Neural progenitor cell (in vitro differentiated cells): Measurements from ENCODE around the gene CHST8. TPM values are rescaled to one million over a fixed set of nuclear protein-coding genes. Genes with fewer than 3 reads are reported as not detected.

Source experiments
- DNase-seq: peaks from one replicate; pipeline ENCODE4 v3.0.0-alpha.2; 2016; ENCODE audit warnings: low spot score
- H2AFZ ChIP-seq: fragments of 200-600 bp; sonication (generic); replicated peaks from 2 replicates; pipeline ENCODE4 v1.6.1; 2016; ENCODE audit warnings: antibody characterized with exemption
- H3F3A ChIP-seq: fragments of 200-600 bp; sonication (generic); 2 replicates; pipeline ENCODE4 v1.6.1; 2016; ENCODE audit warnings: antibody characterized with exemption, low read depth
- H3K27ac ChIP-seq: fragments of 200-600 bp; sonication (generic); 2 replicates; pipeline ENCODE4 v1.5.1; 2016; ENCODE audit warnings: mild to moderate bottlenecking
- H3K27me3 ChIP-seq: fragments of 200-600 bp; sonication (generic); 2 replicates; pipeline ENCODE4 v1.6.1; 2016; ENCODE audit warnings: mild to moderate bottlenecking, moderate library complexity
- H3K36me3 ChIP-seq: fragments of 200-600 bp; sonication (generic); 2 replicates; pipeline ENCODE4 v1.5.1; 2016
- H3K4me1 ChIP-seq: fragments of 200-600 bp; sonication (generic); 2 replicates; pipeline ENCODE4 v1.6.1; 2016; ENCODE audit warnings: mixed run types
- H3K4me2 ChIP-seq: fragments of 200-600 bp; sonication (generic); 2 replicates; pipeline ENCODE4 v1.6.1; 2016
- H3K4me3 ChIP-seq: fragments of 200-600 bp; sonication (generic); 2 replicates; pipeline ENCODE4 v1.5.1; 2016
- H3K79me2 ChIP-seq: fragments of 200-600 bp; sonication (generic); 2 replicates; pipeline ENCODE4 v1.6.1; 2016; ENCODE audit warnings: low read depth
- H3K9ac ChIP-seq: fragments of 200-600 bp; sonication (generic); 2 replicates; pipeline ENCODE4 v1.6.1; 2016
- H3K9me3 ChIP-seq: fragments of 200-600 bp; sonication (generic); 2 replicates; pipeline ENCODE4 v1.5.1; 2016; ENCODE audit warnings: low read depth
- H4K20me1 ChIP-seq: fragments of 200-600 bp; sonication (generic); 2 replicates; pipeline ENCODE4 v1.6.1; 2016; ENCODE audit warnings: low read depth
- H3K27ac Mint-ChIP-seq: 3 replicates; pipeline ENCODE4 v1.8.0; 2021; ENCODE audit warnings: mixed read lengths
- H3K27me3 Mint-ChIP-seq: 2 replicates; pipeline ENCODE4 v1.8.0; 2022; ENCODE audit warnings: low read depth, mild to moderate bottlenecking, inconsistent platforms, moderate library complexity, mixed read lengths; ENCODE audit not compliant: insufficient read depth
- H3K36me3 Mint-ChIP-seq: 3 replicates; pipeline ENCODE4 v1.8.0; 2021; ENCODE audit warnings: mixed read lengths
- H3K4me1 Mint-ChIP-seq: 3 replicates; pipeline ENCODE4 v1.8.0; 2021; ENCODE audit warnings: mixed read lengths
- H3K4me3 Mint-ChIP-seq: 3 replicates; pipeline ENCODE4 v1.8.0; 2021; ENCODE audit warnings: mild to moderate bottlenecking, moderate library complexity, mixed read lengths
- H3K9me3 Mint-ChIP-seq: 3 replicates; pipeline ENCODE4 v1.8.0; 2020; ENCODE audit warnings: mixed read lengths
- CTCF ChIP-seq: fragments of 200-600 bp; sonication (generic); IDR thresholded peaks from 2 replicates; pipeline ENCODE4 v1.5.1; 2017; ENCODE audit warnings: antibody characterized with exemption, mild to moderate bottlenecking
- EZH2 ChIP-seq: fragments of 200-600 bp; sonication (generic); IDR thresholded peaks from 2 replicates; pipeline ENCODE4 v1.6.1; 2017; ENCODE audit warnings: antibody characterized with exemption, mild to moderate bottlenecking, moderate library complexity
- EZH2phosphoT487 ChIP-seq: fragments of 200-600 bp; sonication (generic); IDR thresholded peaks from 2 replicates; pipeline ENCODE4 v1.6.1; 2017; ENCODE audit warnings: antibody characterized with exemption
- total RNA-seq: library from RNA; depleted of rRNA; stranded (reverse); fragments of >200 nt; gene quantifications from 2 replicates; pipeline ENCODE4 v1.2.3, GENCODE V29; 2015; ENCODE audit warnings: low replicate concordance

The CHST8 gene
- total RNA-seq, 1 donor from 2014 or later = 0.92 TPM

- Histone ChIP-seq H3K36me3 (no peaks in the 10 kb centered on the region), H3K27ac (no peak overlapping the region), H3K4me1 (no peaks in the 10 kb centered on the region), H2AFZ (no peak overlapping the region), H3K27me3 (no peaks in the 10 kb centered on the region), H3K4me3 (no peak overlapping the region), H4K20me1 (peaks cover 2% of the 10 kb centered on the region), H3K4me2 (no peak overlapping the region), H3K9me3 (no peaks in the 10 kb centered on the region), H3K79me2 (no peaks in the 10 kb centered on the region), H3K9ac (no peak overlapping the region), H3F3A (no peaks in the 10 kb centered on the region)
- Mint-ChIP-seq H3K27ac (no peak overlapping the region), H3K36me3 (no peaks in the 10 kb centered on the region), H3K27me3 (peaks cover 2% of the 10 kb centered on the region), H3K9me3 (no peaks in the 10 kb centered on the region), H3K4me3 (no peak overlapping the region), H3K4me1 (peaks cover 5% of the 10 kb centered on the region)
- no peak for DNase-seq
- TF ChIP-seq EZH2 (no peak), EZH2phosphoT487 (no peak), CTCF (no peak)
These were observed 137.6 kb downstream of the CHST8 start for GRCh38 chr19:33759356-33759755.

- no peaks in the 10 kb centered on the region for H3K9me3 Mint-ChIP-seq
- H3K27me3 Mint-ChIP-seq = peaks cover 15% of the 10 kb centered on the region
- no peaks in the 10 kb centered on the region for H3K36me3 Mint-ChIP-seq
- no peaks in the 10 kb centered on the region for H3K4me1 ChIP-seq
- no peak overlapping the region for H3K27ac Mint-ChIP-seq
- TF ChIP-seq EZH2 = no peak
- no peak for TF ChIP-seq EZH2phosphoT487
- TF ChIP-seq CTCF = no peak
- H3K4me3 Mint-ChIP-seq = no peak overlapping the region
- H3K4me1 Mint-ChIP-seq = peaks cover under 1% of the 10 kb centered on the region
- no peak overlapping the region for H3K4me3 ChIP-seq
- no peaks in the 10 kb centered on the region for H3K27me3 ChIP-seq
- H3K9me3 ChIP-seq = no peaks in the 10 kb centered on the region
- no peak overlapping the region for H2AFZ ChIP-seq
- H4K20me1 ChIP-seq = peaks cover 21% of the 10 kb centered on the region
- DNase-seq = no peak
- no peak overlapping the region for H3K9ac ChIP-seq
- H3K27ac ChIP-seq = no peak overlapping the region
- no peaks in the 10 kb centered on the region for H3K36me3 ChIP-seq
- no peaks in the 10 kb centered on the region for H3K79me2 ChIP-seq
- H3K4me2 ChIP-seq = no peak overlapping the region
- no peaks in the 10 kb centered on the region for H3F3A ChIP-seq
These were observed 142.0 kb downstream of the CHST8 start for GRCh38 chr19:33763633-33764371.

GRCh38 chr19:33766623-33767022 is 144.9 kb downstream of the CHST8 start:
- H2AFZ ChIP-seq = no peak overlapping the region
- H3K9ac ChIP-seq = no peak overlapping the region
- no peaks in the 10 kb centered on the region for H3F3A ChIP-seq
- no peaks in the 10 kb centered on the region for H3K27me3 ChIP-seq
- Mint-ChIP-seq H3K4me1 (no peaks in the 10 kb centered on the region), H3K27me3 (peaks cover 18% of the 10 kb centered on the region), H3K36me3 (no peaks in the 10 kb centered on the region), H3K27ac (no peak overlapping the region), H3K9me3 (no peaks in the 10 kb centered on the region), H3K4me3 (no peak overlapping the region)
- no peaks in the 10 kb centered on the region for H3K79me2 ChIP-seq
- no peak overlapping the region for H3K4me3 ChIP-seq
- H4K20me1 ChIP-seq = peaks cover 37% of the 10 kb centered on the region
- H3K4me1 ChIP-seq = no peaks in the 10 kb centered on the region
- no peak overlapping the region for H3K4me2 ChIP-seq
- no peak overlapping the region for H3K27ac ChIP-seq
- no peaks in the 10 kb centered on the region for H3K9me3 ChIP-seq
- no peak for TF ChIP-seq EZH2phosphoT487
- TF ChIP-seq EZH2 = no peak
- no peak for TF ChIP-seq CTCF
- H3K36me3 ChIP-seq = no peaks in the 10 kb centered on the region
- no peak for DNase-seq
